PC-3 (cell line): ENCODE measurements around the gene PCYT2.

Experiments
- EZH2 ChIP-seq: fragments of 300-600 bp; sonication (generic); IDR thresholded peaks from one replicate; pipeline ENCODE4 v1.6.1; 2017; ENCODE audit warnings: antibody characterized with exemption, mild to moderate bottlenecking, low read length; ENCODE audit not compliant: unreplicated experiment
- TF ChIP-seq, protein P1 (sequence below): fragments of 300-600 bp; sonication (generic); conservative IDR thresholded peaks from 2 replicates; pipeline ENCODE4 v1.5.1; 2017; ENCODE audit warnings: antibody characterized with exemption, low read depth, mild to moderate bottlenecking, low read length

DNA sequence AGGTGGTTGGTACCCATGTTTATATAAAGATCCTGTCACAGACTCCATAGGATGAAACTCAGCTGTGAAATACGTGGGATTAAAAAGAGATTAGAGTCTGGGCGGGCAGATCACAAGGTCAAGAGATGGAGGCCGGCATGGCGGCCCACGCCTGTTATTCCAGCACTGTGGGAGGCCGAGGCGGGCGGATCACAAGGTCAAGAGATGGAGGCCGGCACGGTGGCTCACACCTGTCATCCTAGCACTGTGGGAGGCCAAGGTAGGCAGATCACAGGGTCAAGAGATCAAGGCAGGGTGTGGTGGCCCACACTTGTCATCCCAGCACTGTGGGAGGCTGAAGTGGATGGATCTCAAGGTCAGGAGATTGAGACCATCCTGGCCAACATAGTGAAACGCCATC lies 15.8 kb downstream of the PCYT2 start:
- TF ChIP-seq, protein P1, sequence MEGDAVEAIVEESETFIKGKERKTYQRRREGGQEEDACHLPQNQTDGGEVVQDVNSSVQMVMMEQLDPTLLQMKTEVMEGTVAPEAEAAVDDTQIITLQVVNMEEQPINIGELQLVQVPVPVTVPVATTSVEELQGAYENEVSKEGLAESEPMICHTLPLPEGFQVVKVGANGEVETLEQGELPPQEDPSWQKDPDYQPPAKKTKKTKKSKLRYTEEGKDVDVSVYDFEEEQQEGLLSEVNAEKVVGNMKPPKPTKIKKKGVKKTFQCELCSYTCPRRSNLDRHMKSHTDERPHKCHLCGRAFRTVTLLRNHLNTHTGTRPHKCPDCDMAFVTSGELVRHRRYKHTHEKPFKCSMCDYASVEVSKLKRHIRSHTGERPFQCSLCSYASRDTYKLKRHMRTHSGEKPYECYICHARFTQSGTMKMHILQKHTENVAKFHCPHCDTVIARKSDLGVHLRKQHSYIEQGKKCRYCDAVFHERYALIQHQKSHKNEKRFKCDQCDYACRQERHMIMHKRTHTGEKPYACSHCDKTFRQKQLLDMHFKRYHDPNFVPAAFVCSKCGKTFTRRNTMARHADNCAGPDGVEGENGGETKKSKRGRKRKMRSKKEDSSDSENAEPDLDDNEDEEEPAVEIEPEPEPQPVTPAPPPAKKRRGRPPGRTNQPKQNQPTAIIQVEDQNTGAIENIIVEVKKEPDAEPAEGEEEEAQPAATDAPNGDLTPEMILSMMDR, result no peak
- TF ChIP-seq EZH2, result no peak
